ENCODE measurements around the gene ABCE1.

GRCh38 chr4:145132511-145133098 lies 34.5 kb downstream of the ABCE1 start:
- TF ChIP-seq CTCF (IDR thresholded peaks at IDR 0.05) (no peak), POLR2A (IDR thresholded peaks at IDR 0.05) (no peak)

Data from right lobe of liver (tissue), 4 donors.